Esophagus muscularis mucosa (tissue), 3 donors: Measurements from ENCODE around the gene CX3CL1.

Experiments used
- POLR2A ChIP-seq: fragments of 450-650 bp; IDR thresholded peaks from one replicate; pipeline ENCODE4 v1.6.1; 2017; ENCODE audit warnings: antibody characterized with exemption, moderate library complexity, mild to moderate bottlenecking, low read depth
- POLR2AphosphoS5 ChIP-seq, 2 donors: sonication (generic); formaldehyde crosslinking; IDR thresholded peaks; one replicate each; pipeline ENCODE4 v1.6.1; 2017; ENCODE audit warnings: antibody characterized with exemption in 2 of 2
- TF ChIP-seq, protein P1 (sequence below), 3 experiments: fragments of 200-600 bp in 2 of 3; fragments of 450-650 bp in 1 of 3; sonication (generic) in 2 of 3; IDR thresholded peaks; one replicate each; pipeline ENCODE4 v1.5.1; 2017 to 2019; ENCODE audit warnings: antibody characterized with exemption in 3 of 3, mild to moderate bottlenecking in 2 of 3, moderate library complexity in 1 of 3

DNA sequence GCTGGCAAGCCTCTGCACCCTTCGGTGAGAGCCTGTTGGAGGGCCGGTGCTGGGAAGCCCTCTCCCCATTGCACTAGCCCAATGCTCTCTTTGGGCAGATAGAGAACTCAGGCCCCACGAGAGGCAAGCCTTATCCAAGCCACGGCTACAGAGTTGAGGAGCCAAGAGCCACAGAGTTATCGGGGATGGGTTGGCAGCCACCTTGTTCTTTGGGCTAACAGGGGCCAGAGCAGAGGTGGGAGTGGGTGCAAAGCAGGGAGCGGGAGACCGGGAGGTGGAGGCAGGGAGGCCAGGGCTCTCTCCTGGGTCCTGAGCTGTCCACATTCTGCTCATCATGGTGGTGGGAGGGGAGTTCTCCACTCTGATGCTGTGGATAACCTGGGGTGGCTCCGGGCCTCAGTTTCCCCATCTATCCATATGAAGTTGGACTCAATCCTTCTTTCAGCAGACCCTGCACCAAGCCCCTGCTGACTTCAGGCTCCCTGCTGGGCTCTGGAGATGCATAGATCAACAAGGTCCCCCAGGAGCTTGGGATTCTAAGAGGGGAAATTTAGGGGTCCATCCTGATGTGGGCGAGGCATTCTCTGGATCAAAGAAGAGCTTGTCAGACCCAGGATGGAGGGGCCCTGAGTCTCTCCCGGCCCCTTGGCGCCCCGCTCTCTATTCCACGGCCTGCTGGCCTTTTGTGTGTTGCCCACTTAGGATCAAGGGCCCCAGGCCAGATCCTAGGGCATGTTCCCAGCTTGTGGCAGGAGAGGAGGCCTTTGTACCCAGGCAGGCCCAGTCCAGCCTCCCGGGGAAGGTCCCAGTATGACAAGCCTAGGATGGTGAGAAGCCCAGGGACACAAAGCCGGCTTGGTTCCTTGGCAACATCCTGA is 557 bp upstream of the CX3CL1 start:
- TF ChIP-seq, protein P1, sequence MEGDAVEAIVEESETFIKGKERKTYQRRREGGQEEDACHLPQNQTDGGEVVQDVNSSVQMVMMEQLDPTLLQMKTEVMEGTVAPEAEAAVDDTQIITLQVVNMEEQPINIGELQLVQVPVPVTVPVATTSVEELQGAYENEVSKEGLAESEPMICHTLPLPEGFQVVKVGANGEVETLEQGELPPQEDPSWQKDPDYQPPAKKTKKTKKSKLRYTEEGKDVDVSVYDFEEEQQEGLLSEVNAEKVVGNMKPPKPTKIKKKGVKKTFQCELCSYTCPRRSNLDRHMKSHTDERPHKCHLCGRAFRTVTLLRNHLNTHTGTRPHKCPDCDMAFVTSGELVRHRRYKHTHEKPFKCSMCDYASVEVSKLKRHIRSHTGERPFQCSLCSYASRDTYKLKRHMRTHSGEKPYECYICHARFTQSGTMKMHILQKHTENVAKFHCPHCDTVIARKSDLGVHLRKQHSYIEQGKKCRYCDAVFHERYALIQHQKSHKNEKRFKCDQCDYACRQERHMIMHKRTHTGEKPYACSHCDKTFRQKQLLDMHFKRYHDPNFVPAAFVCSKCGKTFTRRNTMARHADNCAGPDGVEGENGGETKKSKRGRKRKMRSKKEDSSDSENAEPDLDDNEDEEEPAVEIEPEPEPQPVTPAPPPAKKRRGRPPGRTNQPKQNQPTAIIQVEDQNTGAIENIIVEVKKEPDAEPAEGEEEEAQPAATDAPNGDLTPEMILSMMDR (IDR thresholded peaks at IDR 0.05): no peak
- TF ChIP-seq POLR2AphosphoS5 (IDR thresholded peaks at IDR 0.05): no peak
- TF ChIP-seq POLR2A: no peak
